H1 (cell line): ENCODE measurements around the gene ERI3. TPM values are rescaled to one million over a fixed set of nuclear protein-coding genes. Genes with fewer than 3 reads are reported as not detected.

Experiments
- CTCF ChIA-PET: fragments of 300-600 bp; sonication (Branson Sonifier 250); formaldehyde crosslinking; loops from one replicate; lab custom pipeline; 2021; ENCODE audit not compliant: partially characterized antibody; lab: Charles Lee
- POLR2A ChIA-PET: fragments of 300-600 bp; sonication (Branson Sonifier 250); formaldehyde crosslinking; loops from one replicate; lab custom pipeline; 2021; ENCODE audit warnings: inconsistent platforms; ENCODE audit not compliant: partially characterized antibody; lab: Charles Lee
- DNase-seq, 2 experiments: peaks; one replicate each; pipeline versions ENCODE4 v3.0.0 to v3.0.0-alpha.2; 2010 to 2022; ENCODE audit warnings: low spot score in 2 of 2, low read depth in 1 of 2, mixed read lengths in 1 of 2
- FAIRE-seq: peaks from 2 replicates; lab custom pipeline; 2011; peaks lifted over from hg19 to GRCh38; lab: Jason Lieb, UNC
- H2AFZ ChIP-seq: 2 replicates; pipeline ENCODE4 v1.8.1; 2012; ENCODE audit warnings: low read length, inconsistent platforms
- H2AK5ac ChIP-seq: 2 replicates; pipeline ENCODE4 v1.6.1; 2013; ENCODE audit warnings: low read depth, low read length
- H2BK120ac ChIP-seq: replicated peaks from 2 replicates; pipeline ENCODE3; 2013; ENCODE audit warnings: low read depth, low read length, inconsistent platforms
- H2BK12ac ChIP-seq: 2 replicates; pipeline ENCODE4 v1.6.1; 2013; ENCODE audit warnings: low read depth, low read length
- H2BK15ac ChIP-seq: 2 replicates; pipeline ENCODE4 v1.6.1; 2013; ENCODE audit warnings: low read length
- H2BK20ac ChIP-seq: 2 replicates; pipeline ENCODE4 v1.6.1; 2013; ENCODE audit warnings: low read length
- H2BK5ac ChIP-seq: 2 replicates; pipeline ENCODE4 v1.6.1; 2013; ENCODE audit warnings: low read depth, low read length
- H3K14ac ChIP-seq: 2 replicates; pipeline ENCODE4 v1.6.1; 2013; ENCODE audit warnings: inconsistent platforms; ENCODE audit not compliant: insufficient read length
- H3K18ac ChIP-seq: 2 replicates; pipeline ENCODE4 v1.6.1; 2013; ENCODE audit warnings: low read length; ENCODE audit errors: extremely low read depth
- H3K23ac ChIP-seq: 2 replicates; pipeline ENCODE4 v1.6.1; 2013; ENCODE audit warnings: inconsistent platforms; ENCODE audit not compliant: insufficient read length
- H3K23me2 ChIP-seq: 2 replicates; pipeline ENCODE4 v1.6.1; 2013; ENCODE audit warnings: low read depth, low read length
- H3K27ac ChIP-seq: 2 replicates; pipeline ENCODE4 v1.6.1; 2011; ENCODE audit warnings: low read depth, low read length, inconsistent platforms
- H3K27me3 ChIP-seq, 4 experiments: replicated peaks in 1 of 4; 1 replicate in 1 of 4; 2 replicates in 3 of 4; pipeline versions ENCODE4 v1.6.1 to v1.8.1; 2011 to 2013; ENCODE audit warnings: low read length in 3 of 4, mild to moderate bottlenecking in 3 of 4, inconsistent platforms in 2 of 4, mixed read lengths in 2 of 4, moderate library complexity in 1 of 4; ENCODE audit not compliant: control insufficient read depth in 3 of 4, insufficient read depth in 3 of 4; ENCODE audit errors: extremely low read depth in 1 of 4
- H3K36me3 ChIP-seq, 4 experiments: 2 replicates each; pipeline versions ENCODE4 v1.6.1 to v1.8.1; 2011 to 2013; ENCODE audit warnings: mild to moderate bottlenecking in 4 of 4, low read length in 3 of 4, moderate library complexity in 2 of 4, control low read depth in 1 of 4, inconsistent platforms in 1 of 4; ENCODE audit not compliant: insufficient read depth in 4 of 4, control insufficient read depth in 2 of 4
- H3K4ac ChIP-seq: replicated peaks from 2 replicates; pipeline ENCODE3; 2013; ENCODE audit warnings: low read length, low read depth, mixed read lengths, inconsistent platforms; ENCODE audit not compliant: insufficient read length
- H3K4me1 ChIP-seq, 4 experiments: replicated peaks in 1 of 4; 1 replicate in 1 of 4; 2 replicates in 3 of 4; pipeline versions ENCODE4 v1.6.1 to v1.8.1; 2011 to 2013; ENCODE audit warnings: low read length in 3 of 4, inconsistent platforms in 2 of 4, mixed read lengths in 1 of 4; ENCODE audit not compliant: insufficient read depth in 4 of 4, control insufficient read depth in 3 of 4
- H3K4me2 ChIP-seq, 2 experiments: 2 replicates each; pipeline versions ENCODE4 v1.6.1 to v1.8.1; 2011 to 2013; ENCODE audit warnings: low read depth in 2 of 2, low read length in 2 of 2, control low read depth in 1 of 2, inconsistent platforms in 1 of 2, mild to moderate bottlenecking in 1 of 2; ENCODE audit not compliant: insufficient read depth in 1 of 2
- H3K4me3 ChIP-seq, 4 experiments: fragments of 200-600, 300-600 bp in 1 of 4; sonication (generic), shearing (Covaris generic), sonication (Bioruptor Twin) in 1 of 4; 2 replicates each; pipeline versions ENCODE4 v1.5.1 to v1.8.1; 2011 to 2016; ENCODE audit warnings: low read length in 4 of 4, low read depth in 3 of 4, control low read depth in 2 of 4, inconsistent platforms in 2 of 4, mild to moderate bottlenecking in 2 of 4, mixed read lengths in 1 of 4, moderate library complexity in 1 of 4; ENCODE audit not compliant: insufficient read depth in 2 of 4; ENCODE audit errors: extremely low read depth in 1 of 4
- H3K56ac ChIP-seq: replicated peaks from 2 replicates; pipeline ENCODE3; 2013; ENCODE audit warnings: low read depth, mild to moderate bottlenecking, mixed read lengths, low read length, inconsistent platforms; ENCODE audit not compliant: insufficient read length
- H3K79me1 ChIP-seq: 2 replicates; pipeline ENCODE4 v1.6.1; 2013; ENCODE audit warnings: low read depth, low read length, control low read depth
- H3K79me2 ChIP-seq, 2 experiments: 2 replicates each; pipeline versions ENCODE4 v1.6.1 to v1.8.1; 2012 to 2013; ENCODE audit warnings: low read length in 2 of 2, mild to moderate bottlenecking in 2 of 2, inconsistent platforms in 1 of 2; ENCODE audit not compliant: insufficient read depth in 2 of 2, control insufficient read depth in 1 of 2
- H3K9ac ChIP-seq, 4 experiments: replicated peaks in 1 of 4; 1 replicate in 1 of 4; 2 replicates in 3 of 4; pipeline versions ENCODE4 v1.6.1 to v1.8.1; 2011 to 2013; ENCODE audit warnings: low read depth in 3 of 4, low read length in 3 of 4, control low read depth in 2 of 4, mild to moderate bottlenecking in 2 of 4, moderate library complexity in 2 of 4, inconsistent platforms in 1 of 4; ENCODE audit errors: extremely low read depth in 1 of 4
- H3K9me3 ChIP-seq, 2 experiments: 2 replicates each; pipeline versions ENCODE4 v1.6.1 to v1.8.1; 2012 to 2013; ENCODE audit warnings: mild to moderate bottlenecking in 2 of 2, moderate library complexity in 2 of 2, control low read depth in 1 of 2, inconsistent platforms in 1 of 2, low read depth in 1 of 2, low read length in 1 of 2, mixed read lengths in 1 of 2; ENCODE audit not compliant: insufficient read depth in 2 of 2
- H4K20me1 ChIP-seq, 2 experiments: replicated peaks in 1 of 2; 2 replicates each; pipeline versions ENCODE3 to v1.8.1; 2011 to 2013; ENCODE audit warnings: inconsistent platforms in 2 of 2, low read length in 2 of 2, mild to moderate bottlenecking in 1 of 2; ENCODE audit not compliant: insufficient read depth in 2 of 2, control insufficient read depth in 1 of 2
- H4K5ac ChIP-seq: 2 replicates; pipeline ENCODE4 v1.6.1; 2013; ENCODE audit warnings: low read length, low read depth, mixed read lengths, inconsistent platforms; ENCODE audit not compliant: insufficient read length
- H4K8ac ChIP-seq: 2 replicates; pipeline ENCODE4 v1.8.0; 2013; ENCODE audit warnings: mild to moderate bottlenecking, moderate library complexity, low read length, inconsistent platforms; ENCODE audit not compliant: insufficient read depth; ENCODE audit errors: extremely low read depth
- H4K91ac ChIP-seq: replicated peaks from 2 replicates; pipeline ENCODE3; 2013; ENCODE audit warnings: low read length, mixed read lengths, inconsistent platforms; ENCODE audit not compliant: insufficient read length
- CHD2 ChIP-seq: IDR thresholded peaks from 2 replicates; pipeline ENCODE4 v1.6.1; 2012; ENCODE audit warnings: low read length, improper control_type of control experiment
- FOSL1 ChIP-seq: IDR thresholded peaks from 2 replicates; pipeline ENCODE4 v1.6.1; 2011; ENCODE audit warnings: mild to moderate bottlenecking, low read depth, low read length, moderate library complexity; ENCODE audit not compliant: insufficient read depth
- HDAC6 ChIP-seq: IDR thresholded peaks from one replicate; pipeline ENCODE4 v1.7.1; 2012; ENCODE audit warnings: low read depth, mild to moderate bottlenecking, inconsistent platforms, low read length, moderate library complexity
- POLR2AphosphoS5 ChIP-seq: IDR thresholded peaks from 2 replicates; pipeline ENCODE4 v1.6.1; 2011; ENCODE audit warnings: low read depth, low read length
- SIN3A ChIP-seq, 2 experiments: IDR thresholded peaks in 1 of 2; conservative IDR thresholded peaks in 1 of 2; 2 replicates each; pipeline ENCODE4 v1.6.1; 2011 to 2012; ENCODE audit warnings: low read length in 2 of 2, improper control_type of control experiment in 1 of 2, low read depth in 1 of 2, mild to moderate bottlenecking in 1 of 2
- SIX5 ChIP-seq: IDR thresholded peaks from 2 replicates; pipeline ENCODE4 v1.6.1; 2011; ENCODE audit warnings: mild to moderate bottlenecking, low read depth, low read length
- ZNF274 ChIP-seq: IDR thresholded peaks from 2 replicates; pipeline ENCODE4 v1.7.0; 2012; ENCODE audit warnings: low read length, borderline replicate concordance; ENCODE audit errors: extremely low read depth
- WGBS, 2 experiments: shearing (Covaris generic) in 1 of 2; methylation state at CpG; one replicate each; pipeline versions ENCODE4 v1.1.6 to v1.1.7; 2013 to 2015; ENCODE audit warnings: low lambda C conversion rate in 2 of 2, mixed read lengths in 2 of 2, inconsistent platforms in 1 of 2, low coverage in 1 of 2, missing lambda C conversion rate in 1 of 2; ENCODE audit not compliant: insufficient replicate concordance in 2 of 2, insufficient coverage in 1 of 2, insufficient read length in 1 of 2; ENCODE audit errors: extremely low coverage in 1 of 2, missing lambda C conversion rate in 1 of 2; 5-methylcytosine and 5-hydroxymethylcytosine counted together
- polyA plus RNA-seq, 7 experiments: library from polyadenylated mRNA; depleted of rRNA in 3 of 7; stranded (reverse) in 5 of 7; unstranded in 2 of 7; fragments of >200 nt in 5 of 7; fragments of 200-250 nt in 2 of 7; gene quantifications; 1 replicate in 5 of 7; 2 replicates in 1 of 7; 4 replicates in 1 of 7; pipeline versions ENCODE4 v1.2.1 to v1.2.3, GENCODE V29; 2011 to 2013; ENCODE audit warnings: missing spikeins in 2 of 7, mixed read lengths in 2 of 7
- total RNA-seq: library from RNA; stranded (reverse); fragmentation: NEBNext Ultra II Directional; extraction: Animal tissue kit (Norgen Biotek cat#: 25700); gene quantifications from 2 replicates; pipeline ENCODE4 v1.2.1, GENCODE V29; 2021

ERI3 gene
- total and polyA plus RNA-seq, 2 of the 8 experiments (the other 6 are each of a cell fraction or from before 2014, with no cell fraction given), result 81.1 to 199 TPM

GRCh38 chr1:44266400-44267344 is 88.4 kb downstream of the ERI3 start:
- no peak overlapping the region for H2AK5ac ChIP-seq
- no peak overlapping the region for H3K14ac ChIP-seq
- H3K4me1 ChIP-seq, result peaks cover 1 to 11% (median 5%) of the 10 kb centered on the region in 4 experiments; a peak in 5 of 7 replicates
- H3K23ac ChIP-seq, result no peak overlapping the region
- no peak for DNase-seq
- no peak overlapping the region for H4K5ac ChIP-seq
- no peak overlapping the region for H3K4me3 ChIP-seq
- H4K8ac ChIP-seq, result no peak overlapping the region
- H2AFZ ChIP-seq, result no peak overlapping the region
- no peaks in the 10 kb centered on the region for H3K79me2 ChIP-seq
- H3K27ac ChIP-seq, result no peak overlapping the region
- H2BK15ac ChIP-seq, result no peak overlapping the region
- H3K9me3 ChIP-seq, result no peaks in the 10 kb centered on the region
- no peak overlapping the region for H3K56ac ChIP-seq
- no peak for FAIRE-seq
- no peak overlapping the region for H4K91ac ChIP-seq
- H4K20me1 ChIP-seq, result peaks cover 2 to 3% of the 10 kb centered on the region in 2 experiments
- no peak overlapping the region for H3K18ac ChIP-seq
- ChIA-PET POLR2A (interaction anchor here (1.1 to 1.6 kb wide), 2 partner anchors 14 to 15 kb away, joined by 3 to 4 read pairs; no protein-coding TSS in a partner anchor), CTCF (interaction anchor here (0.6 to 7.9 kb wide), 15 partner anchors 9 to 386 kb away, joined by 3 to 33 read pairs (median 4); no protein-coding TSS in a partner anchor)
- no peak overlapping the region for H2BK12ac ChIP-seq
- no peaks in the 10 kb centered on the region for H3K36me3 ChIP-seq
- no peak overlapping the region for H3K9ac ChIP-seq
- no peaks in the 10 kb centered on the region for H3K23me2 ChIP-seq
- H3K4me2 ChIP-seq, result no peak overlapping the region
- no peak overlapping the region for H2BK20ac ChIP-seq
- 91% methylated on average over 6 of the region's 6 CpGs; no CpG with 5 or more reads in 1 of the 2 experiments for WGBS, 2 experiments
- no peaks in the 10 kb centered on the region for H3K27me3 ChIP-seq
- H3K79me1 ChIP-seq, result peaks cover 5% of the 10 kb centered on the region
- H3K4ac ChIP-seq, result no peak overlapping the region
- no peak for TF ChIP-seq CHD2
- no peak for TF ChIP-seq ZNF274
- TF ChIP-seq HDAC6, result no peak
- no peak for TF ChIP-seq SIN3A (conservative IDR thresholded peaks at IDR 0.05 in 1 of 2, IDR thresholded peaks at IDR 0.05 in 1 of 2; ENCODE audit: low read depth in 1 of 2, low read length in 2 of 2)
- TF ChIP-seq FOSL1, result no peak
- no peak for TF ChIP-seq SIX5
- TF ChIP-seq POLR2AphosphoS5, result no peak
- TF ChIP-seq, all 59 proteins: peak for 0
- Histone ChIP-seq H2BK5ac (no peak overlapping the region), H2BK120ac (no peak overlapping the region)
